DMS 273 treated with DMSO at 0.1 percent for 48 hours (cell line): ENCODE measurements around the gene GSN.
A peak's percentile ranks its signal among the peaks of the same experiment; 100 is the strongest.

Experiments used
- DNase-seq: peaks from one replicate; lab custom pipeline; 2025; lab: John Stamatoyannopoulos, UW

Gene GSN

DNA sequence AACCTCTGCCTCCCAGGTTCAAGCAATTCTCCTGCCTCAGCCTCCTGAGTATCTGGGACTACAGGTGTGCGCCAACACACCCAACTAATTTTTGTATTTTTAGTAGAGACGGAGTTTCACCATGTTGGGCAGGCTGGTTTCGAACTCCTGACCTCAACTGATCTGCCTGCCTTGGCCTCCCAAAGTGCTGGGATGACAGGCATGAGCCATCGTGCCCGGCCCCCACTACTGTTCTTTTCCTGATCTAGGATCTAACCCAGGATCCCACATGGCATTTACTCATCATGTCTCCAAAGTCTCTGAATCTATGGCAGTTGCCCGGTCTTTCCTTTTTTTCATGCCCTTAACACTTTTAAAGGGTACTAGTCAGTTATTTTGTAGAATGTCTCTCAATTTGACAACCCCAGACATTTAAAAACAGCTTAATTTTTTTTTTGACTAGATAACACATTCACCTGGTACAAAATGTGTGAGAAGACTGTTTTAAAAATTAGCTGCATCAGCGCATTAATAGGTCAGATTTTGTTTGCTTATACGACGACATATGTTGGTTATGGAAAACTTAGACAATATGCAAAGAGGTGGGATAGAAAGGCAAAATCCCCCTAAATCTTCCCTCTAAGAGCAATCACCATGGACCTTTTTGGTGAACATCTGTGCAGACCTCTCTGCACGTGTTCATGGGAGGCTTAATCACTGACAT, 55.6 kb downstream of the GSN start:
- no peak for DNase-seq

- DNase-seq: no peak
Observed at GRCh38 chr9:121324316-121324715, 56.4 kb downstream of the GSN start.

DNA sequence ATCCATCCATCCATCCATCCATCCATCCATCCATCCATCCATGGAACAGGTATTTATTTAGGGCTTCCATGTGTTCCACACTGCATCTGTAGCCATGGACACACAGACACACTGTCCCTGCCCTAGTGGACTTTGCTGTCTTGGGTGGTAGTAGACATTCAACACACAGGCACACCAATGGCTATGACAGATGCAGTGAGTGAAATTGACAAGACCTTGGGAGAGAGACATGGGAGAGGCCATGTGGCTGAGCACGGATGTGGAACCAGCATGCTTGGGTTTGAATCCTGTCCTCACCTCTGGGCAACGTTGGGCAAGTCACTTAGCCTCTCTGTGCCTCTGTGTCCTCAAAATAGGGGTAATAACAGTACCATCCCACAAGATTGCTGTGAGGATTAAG, 56.8 kb downstream of the GSN start:
- DNase-seq: no peak

DNA sequence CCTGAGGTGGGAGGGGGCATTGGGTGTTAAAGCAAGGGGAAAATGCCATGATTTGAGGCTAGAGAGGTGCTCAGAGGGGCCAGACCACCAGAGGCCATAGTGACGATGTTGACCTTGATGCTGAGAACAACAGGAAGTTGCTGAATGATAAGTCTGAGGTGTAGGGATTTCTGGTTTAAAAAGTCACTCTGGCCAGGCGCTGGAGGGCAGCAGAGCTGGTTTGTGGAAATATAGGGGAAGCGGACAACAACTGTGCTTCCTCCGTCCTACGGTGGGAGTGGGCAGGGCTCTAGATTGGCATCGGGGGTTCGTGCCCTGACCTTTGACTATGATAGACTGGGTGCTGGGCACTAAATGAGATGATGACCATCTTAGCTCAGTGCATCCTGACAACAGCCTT, 57.4 kb downstream of the GSN start:
- DNase-seq: no peak

GRCh38 chr9:121326130-121326838, 58.3 kb downstream of the GSN start:
- DNase-seq: no peak

DNA sequence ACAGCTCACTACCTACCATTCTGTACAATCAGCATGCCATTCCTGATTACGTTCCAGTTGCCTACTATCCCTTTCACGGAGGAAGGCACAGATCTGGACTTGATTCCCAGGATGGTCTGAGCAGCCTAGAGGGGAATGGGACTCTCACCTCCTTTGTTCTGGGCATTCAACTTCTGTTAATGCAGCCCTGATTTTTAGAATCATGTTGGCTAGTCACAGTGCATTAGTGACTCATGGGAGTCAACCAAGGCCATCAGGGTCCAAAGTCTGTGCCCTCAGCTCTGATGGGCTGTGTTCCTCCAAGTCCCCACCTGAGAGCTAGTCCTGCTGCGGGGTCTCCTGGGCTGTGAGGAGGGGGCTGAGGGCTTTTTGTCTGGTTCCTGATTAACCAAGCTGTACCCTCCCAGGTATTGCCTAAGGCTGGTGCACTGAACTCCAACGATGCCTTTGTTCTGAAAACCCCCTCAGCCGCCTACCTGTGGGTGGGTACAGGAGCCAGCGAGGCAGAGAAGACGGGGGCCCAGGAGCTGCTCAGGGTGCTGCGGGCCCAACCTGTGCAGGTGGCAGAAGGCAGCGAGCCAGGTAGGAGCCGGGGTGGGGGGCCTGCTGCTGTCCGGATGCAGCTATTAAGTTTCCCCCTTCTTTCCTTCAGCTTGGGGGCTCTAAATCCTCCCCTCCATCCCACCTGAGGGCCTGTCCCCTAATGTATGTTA, 59.1 kb downstream of the GSN start:
- DNase-seq: no peak

- DNase-seq: no peak
Observed at GRCh38 chr9:121328476-121328875, 60.5 kb downstream of the GSN start.

DNA sequence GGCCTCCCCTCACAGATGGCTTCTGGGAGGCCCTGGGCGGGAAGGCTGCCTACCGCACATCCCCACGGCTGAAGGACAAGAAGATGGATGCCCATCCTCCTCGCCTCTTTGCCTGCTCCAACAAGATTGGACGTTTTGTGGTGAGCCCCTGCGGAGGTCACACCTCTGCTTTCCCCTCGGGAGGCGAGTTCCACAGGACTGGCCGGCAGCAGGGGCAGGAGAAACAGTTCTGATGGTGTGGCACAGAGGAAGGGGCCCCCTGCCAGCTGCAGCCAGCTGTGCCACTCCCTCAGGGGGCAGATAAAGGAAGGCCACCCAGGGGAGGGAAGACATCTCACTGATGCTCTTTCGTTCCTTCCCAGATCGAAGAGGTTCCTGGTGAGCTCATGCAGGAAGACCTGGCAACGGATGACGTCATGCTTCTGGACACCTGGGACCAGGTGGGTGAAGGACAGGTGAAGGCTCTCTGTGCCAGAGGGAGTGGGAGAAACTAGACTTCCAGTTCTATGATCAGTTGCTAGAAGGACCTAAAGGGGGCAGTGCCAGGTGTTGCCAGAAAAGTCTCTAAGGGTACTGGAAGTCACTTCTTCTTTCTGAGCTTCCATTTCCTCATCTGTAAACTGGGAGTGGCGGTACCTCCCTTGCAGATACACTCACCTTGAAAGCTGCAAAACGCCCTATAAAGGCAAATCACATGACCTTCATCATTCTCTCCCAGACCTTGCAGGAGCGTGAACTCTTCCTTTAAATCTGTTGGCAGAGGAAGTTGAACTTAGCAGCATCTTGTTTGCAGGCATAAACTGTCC, 61.1 kb downstream of the GSN start:
- no peak for DNase-seq

DNA sequence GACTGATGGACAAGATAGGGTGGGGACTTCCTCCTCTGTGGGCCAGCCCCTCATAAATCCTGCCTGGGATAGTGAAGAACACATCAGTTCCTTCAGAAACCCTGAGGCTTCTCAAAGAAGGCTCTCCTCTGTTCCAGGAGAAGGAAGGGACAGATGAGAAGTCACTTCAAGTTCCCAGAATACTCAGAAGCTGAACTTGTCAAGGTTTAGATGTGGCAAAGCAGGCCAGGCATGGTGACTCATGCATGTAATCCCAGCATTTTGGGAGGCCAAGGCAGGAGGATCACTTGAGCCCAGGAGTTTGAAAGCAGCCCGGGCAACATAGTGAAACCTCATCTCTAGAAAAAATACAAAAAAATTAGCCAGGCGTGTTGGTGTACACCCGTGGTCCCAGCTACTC, 63.6 kb downstream of the GSN start:
- DNase-seq: no peak

DNA sequence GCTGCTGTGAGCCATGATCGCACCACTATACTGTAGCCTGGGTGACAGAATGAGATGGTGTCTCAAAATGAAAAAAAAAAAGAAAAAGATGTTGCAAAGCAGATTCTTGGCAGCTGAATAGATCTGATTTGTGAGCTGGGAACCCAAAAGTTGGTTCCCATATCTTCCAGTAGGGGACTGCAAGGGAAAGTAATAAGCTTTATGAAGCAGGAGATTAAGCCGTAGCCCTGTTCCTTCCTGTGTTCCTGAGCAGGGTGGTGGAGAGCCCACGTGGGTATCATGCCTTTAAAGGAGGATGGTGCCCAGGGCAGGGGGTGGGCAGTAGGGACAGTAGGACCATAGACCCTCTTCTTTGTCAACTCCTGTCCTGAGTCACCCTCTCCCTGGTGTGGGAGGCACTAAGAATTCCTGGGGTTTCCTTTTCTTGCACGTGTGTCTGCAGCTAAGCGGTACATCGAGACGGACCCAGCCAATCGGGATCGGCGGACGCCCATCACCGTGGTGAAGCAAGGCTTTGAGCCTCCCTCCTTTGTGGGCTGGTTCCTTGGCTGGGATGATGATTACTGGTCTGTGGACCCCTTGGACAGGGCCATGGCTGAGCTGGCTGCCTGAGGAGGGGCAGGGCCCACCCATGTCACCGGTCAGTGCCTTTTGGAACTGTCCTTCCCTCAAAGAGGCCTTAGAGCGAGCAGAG, 64.2 kb downstream of the GSN start:
- DNase-seq: no peak

DNA sequence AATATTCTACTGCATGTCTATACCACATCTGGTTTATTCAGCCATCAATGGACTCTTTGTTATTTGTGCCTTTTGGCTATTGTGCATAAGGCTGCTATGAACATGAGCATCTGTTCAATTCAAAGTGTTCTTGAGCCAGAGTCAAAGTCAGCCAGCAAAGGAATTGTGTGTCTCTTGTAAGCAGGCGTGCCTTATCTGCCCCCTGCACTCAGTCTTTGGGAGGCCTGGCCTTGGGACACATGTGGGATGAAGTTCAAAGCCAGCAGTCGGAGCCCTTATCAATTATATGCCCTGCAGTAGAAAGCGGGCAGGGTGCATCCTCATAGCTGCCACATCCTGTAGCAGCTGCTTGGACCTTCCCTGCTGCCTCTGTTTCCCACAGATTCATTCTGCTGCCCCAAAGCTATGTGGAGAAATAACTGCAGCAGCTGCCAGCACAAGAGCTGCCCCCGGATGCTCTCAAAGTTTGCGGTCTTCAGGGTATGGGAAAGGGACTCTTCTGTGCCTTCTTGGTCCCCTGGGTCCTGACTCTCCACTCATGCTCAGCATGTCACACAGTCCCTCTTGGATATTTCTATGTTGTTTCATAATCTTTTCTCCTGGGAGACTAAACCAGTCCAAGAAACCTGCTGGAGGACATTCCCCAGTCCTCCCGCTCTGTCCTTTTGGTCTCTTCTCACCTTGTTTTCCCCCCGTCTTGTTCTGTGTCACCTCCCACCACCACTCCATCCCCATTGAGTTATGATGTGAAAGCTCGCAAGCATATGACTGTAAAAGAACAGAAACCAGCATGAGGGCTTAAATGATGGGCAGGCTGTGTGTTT, 66.2 kb downstream of the GSN start:
- DNase-seq: no peak

DNA sequence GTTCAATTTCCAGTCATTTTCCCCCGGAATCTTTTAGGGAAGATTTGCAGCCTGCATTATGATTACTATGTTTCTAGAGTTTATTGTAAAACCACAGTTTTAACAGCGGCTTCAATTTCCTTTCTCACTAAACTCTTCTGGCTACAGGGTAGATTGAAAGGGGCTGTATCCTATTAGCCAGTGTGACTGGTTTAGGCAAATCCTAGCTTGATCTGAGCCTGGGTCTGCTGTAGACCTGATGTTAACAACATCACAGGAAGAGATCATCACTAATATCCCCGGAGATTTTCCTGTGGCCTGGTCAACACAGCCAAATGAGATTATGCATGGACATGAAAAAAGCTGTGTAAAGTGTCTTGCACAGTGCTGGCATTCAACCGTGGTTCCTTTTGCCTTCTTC, 68.7 kb downstream of the GSN start:
- no peak for DNase-seq

DNA sequence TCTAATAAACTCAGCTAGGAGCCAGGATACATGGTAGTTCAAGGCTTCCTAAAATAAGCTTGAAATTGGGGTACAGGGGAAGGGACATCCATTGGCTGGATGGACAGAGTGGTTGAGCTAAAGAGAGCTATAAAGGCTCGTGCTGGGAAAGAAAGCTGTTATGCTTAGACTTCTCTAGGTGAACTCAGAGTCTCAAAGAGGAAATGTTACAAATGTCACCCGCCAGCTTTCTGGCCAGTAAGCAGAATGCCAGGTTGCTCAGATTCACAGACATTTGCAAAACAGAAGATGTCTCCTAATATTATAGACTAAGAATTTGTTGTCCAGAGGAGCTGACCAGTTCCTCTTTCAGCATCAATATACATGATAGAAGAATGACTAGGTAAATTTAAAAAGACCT, 71.5 kb downstream of the GSN start:
- DNase-seq: no peak

- DNase-seq: no peak
Observed at GRCh38 chr9:121340676-121341392, 72.9 kb downstream of the GSN start.

DNA sequence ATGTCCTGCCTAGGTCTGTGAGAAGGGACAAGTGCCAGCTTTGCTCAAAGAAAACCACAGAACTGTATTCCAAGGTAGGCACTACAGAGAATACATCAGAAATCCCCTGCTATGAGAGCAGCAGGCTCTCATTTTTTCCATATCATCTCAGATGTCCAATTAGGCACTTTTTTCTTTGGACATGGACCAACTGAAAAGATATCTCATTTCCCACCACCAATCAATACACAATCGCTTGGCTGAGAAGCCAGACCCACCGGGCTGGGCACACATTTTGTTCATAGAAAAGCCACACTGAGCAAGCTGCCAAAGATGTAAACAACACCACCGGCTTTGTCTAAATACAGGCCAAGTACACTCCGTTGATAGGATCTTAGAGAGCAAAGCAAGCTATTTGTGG, 76.2 kb downstream of the GSN start:
- DNase-seq: no peak

DNA sequence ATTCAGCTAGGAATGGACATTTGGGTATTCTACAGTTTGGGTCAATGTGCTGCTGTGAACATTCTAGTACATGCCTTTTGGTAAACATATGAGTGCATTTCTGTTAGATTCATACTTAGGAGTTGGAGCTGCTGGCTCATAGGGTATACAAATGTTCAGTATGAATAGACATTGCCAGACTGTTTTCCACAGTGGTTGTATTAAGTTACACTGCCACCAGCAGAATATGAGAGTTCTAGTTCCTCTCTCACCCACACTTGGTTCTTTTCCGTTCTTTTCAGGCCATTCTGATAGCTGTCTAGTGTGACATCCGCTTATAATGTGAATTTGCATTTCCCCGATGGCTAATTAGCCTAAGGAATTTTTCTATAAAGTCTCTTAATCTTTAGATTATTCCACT, 77.1 kb downstream of the GSN start:
- no peak for DNase-seq

DNA sequence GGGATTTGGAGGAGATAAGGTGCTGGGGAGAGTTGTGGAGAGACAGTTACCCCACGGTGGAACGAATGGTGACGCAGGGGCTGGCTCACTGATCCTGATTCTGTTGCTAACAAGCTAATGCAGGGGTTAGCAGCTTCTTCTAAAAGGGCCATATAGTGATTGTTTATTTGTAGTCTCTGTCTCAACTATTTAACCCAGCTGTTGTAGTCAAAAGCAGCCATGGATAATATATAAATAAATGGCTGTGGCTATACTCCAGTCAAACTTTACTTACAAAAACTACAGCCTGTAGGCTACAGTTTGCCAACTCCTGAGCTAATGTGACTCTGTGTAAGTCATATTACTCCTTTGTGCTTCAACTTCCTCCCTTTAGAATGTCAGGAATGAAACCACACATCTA, 80.3 kb downstream of the GSN start:
- no peak for DNase-seq

- no peak for DNase-seq
Observed at GRCh38 chr9:121349009-121349408, 81.0 kb downstream of the GSN start.

GRCh38 chr9:121350036-121350435, 82.1 kb downstream of the GSN start:
- no peak for DNase-seq

DNA sequence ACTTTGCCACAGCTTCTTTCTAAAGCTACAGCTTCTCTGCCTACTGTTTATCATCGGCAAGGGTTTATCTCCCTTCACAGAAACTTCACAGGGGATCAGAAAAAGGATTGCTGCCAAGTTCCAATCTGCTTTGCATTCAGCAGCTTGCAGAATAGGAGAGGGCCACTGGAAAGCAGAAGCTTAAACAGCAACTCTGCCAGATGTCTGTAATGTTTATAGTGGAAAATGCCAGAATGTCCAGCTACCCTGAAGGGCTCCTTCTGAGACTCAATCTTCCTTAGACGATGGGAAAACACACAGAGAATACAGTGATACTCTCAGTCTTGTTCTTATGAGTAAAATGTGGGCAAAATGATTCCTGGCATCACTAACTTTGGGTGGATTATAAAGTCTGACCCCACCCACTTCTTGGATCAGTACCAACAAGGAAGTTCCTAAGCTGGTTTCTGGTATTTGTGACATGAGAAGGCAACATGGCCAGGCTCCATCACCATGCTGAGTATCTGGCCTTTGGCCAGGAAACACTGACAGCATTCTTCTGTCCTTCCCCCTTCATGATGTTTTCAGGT, 83.1 kb downstream of the GSN start:
- peak; percentile 87 for DNase-seq
